Epithelial cell of proximal tubule (primary cell): ENCODE results near the gene RPRD1B. TPM values are rescaled to one million over a fixed set of nuclear protein-coding genes. Genes with fewer than 3 reads are reported as not detected.

Experiments
- DNase-seq: peaks from one replicate; pipeline ENCODE4 v3.0.0-alpha.2; 2011; ENCODE audit warnings: low read depth
- H3K4me3 ChIP-seq: 2 replicates; pipeline ENCODE4 v1.5.1; 2011; ENCODE audit warnings: low read depth, mild to moderate bottlenecking, low read length
- CTCF ChIP-seq: conservative IDR thresholded peaks from 2 replicates; pipeline ENCODE4 v1.5.1; 2012; ENCODE audit warnings: low read depth, mild to moderate bottlenecking, low read length
- total RNA-seq: library from RNA; depleted of rRNA; stranded (reverse); fragments of >200 nt; gene quantifications from 2 replicates; pipeline ENCODE4 v1.2.3, GENCODE V29; 2015

The RPRD1B gene
- total RNA-seq, 1 donor from 2014 or later: 19.9 TPM

- TF ChIP-seq CTCF: no peak
- no peak for DNase-seq
- no peak overlapping the region for H3K4me3 ChIP-seq
These were observed 45.8 kb downstream of the RPRD1B start for GRCh38 chr20:38079353-38079752.

GRCh38 chr20:38081575-38081974, 48.0 kb downstream of the RPRD1B start:
- H3K4me3 ChIP-seq: no peak overlapping the region
- TF ChIP-seq CTCF: no peak
- no peak for DNase-seq

- no peak overlapping the region for H3K4me3 ChIP-seq
- no peak for DNase-seq
- no peak for TF ChIP-seq CTCF
These were observed 49.3 kb downstream of the RPRD1B start for GRCh38 chr20:38082894-38083293.

- no peak for TF ChIP-seq CTCF
- H3K4me3 ChIP-seq: no peak overlapping the region
- no peak for DNase-seq
These were observed 49.9 kb downstream of the RPRD1B start for GRCh38 chr20:38083338-38084048.

GRCh38 chr20:38084425-38084951, 50.9 kb downstream of the RPRD1B start:
- no peak for DNase-seq
- no peak for TF ChIP-seq CTCF
- H3K4me3 ChIP-seq: no peak overlapping the region

- TF ChIP-seq CTCF: no peak
- H3K4me3 ChIP-seq: no peak overlapping the region
- DNase-seq: no peak
These were observed 51.5 kb downstream of the RPRD1B start for GRCh38 chr20:38085026-38085425.

- no peak for DNase-seq
- no peak overlapping the region for H3K4me3 ChIP-seq
- no peak for TF ChIP-seq CTCF
These were observed 56.0 kb downstream of the RPRD1B start for GRCh38 chr20:38089500-38089899.
